HG02943 (cell line): ENCODE data around the gene PIEZO2.
"Not testable (repeated sequence)": the region's sequence is repeated elsewhere in the genome, so short reads cannot be mapped to it uniquely, and the experiment has no call there.

Source experiments
- ATAC-seq: cut with Tn5 transposase; IDR thresholded peaks from one replicate; pipeline ENCODE4 v1.9.1; 2021; ENCODE audit warnings: mild to moderate bottlenecking, low read depth, moderate library complexity; ENCODE audit not compliant: unreplicated experiment

Gene PIEZO2

DNA sequence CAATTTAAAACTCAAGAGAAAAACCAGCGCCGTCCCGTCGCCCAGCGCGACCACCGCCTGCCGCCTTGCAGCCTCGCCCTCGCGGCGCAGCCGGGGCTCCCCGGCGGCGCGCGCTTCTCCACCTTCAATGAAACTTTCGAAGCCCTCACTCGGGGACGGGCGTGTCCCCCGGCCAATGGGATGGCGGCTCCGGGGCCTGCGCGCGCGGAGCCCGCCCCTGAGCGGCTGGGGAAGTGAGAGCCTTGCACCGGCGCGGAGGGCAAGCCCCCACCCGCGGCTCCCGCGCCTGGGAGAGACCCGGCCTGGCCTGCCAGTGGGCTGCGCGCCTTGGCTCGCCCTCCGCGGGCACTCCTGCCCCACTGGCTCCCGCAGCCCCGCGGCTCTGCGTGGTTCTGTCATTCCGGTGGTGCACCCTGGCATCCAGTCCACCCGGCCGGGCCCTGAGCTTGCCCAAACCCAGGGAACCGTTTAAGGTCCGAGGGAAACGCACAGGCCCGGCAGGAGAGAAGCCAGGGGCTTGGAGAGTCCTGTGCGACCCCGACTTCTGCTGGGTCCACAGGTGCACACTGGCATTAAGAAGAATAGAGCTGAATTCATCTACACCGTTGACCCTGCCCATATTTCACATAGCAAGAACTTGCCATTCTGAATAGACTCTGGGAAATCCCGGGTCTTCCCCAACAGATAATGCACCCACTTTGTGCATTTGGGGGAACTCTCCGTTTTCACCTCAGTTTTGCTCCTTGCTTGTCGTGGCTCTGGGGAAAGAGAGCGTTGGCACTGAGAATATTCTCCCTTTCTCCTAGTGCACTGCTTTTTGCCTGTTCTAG is at the start of gene PIEZO2:
PIEZO2 (minus strand) TSS at position 129 of the 830 bp plus-strand sequence. CDS start 981 bp downstream, outside the sequence.
- no peak for ATAC-seq

DNA sequence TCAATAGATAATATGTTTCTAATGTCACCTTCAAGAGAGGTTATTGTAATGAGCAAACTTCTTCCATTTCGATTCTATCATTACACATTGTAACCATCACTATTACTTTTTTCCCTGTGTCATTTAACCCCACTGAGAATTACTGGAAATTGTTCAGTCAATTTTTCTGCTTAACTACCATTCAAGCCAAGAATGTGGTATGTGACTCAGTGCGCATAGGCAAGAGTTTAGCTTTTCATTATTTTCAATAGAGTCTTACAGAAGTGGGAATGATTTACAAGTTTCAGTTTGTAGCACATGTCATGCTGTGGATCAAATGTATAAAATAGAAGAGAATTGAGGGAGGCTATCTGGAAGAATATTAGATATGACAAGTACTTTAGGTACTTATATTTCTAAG is 34.3 kb upstream of the PIEZO2 start:
- no peak for ATAC-seq

DNA sequence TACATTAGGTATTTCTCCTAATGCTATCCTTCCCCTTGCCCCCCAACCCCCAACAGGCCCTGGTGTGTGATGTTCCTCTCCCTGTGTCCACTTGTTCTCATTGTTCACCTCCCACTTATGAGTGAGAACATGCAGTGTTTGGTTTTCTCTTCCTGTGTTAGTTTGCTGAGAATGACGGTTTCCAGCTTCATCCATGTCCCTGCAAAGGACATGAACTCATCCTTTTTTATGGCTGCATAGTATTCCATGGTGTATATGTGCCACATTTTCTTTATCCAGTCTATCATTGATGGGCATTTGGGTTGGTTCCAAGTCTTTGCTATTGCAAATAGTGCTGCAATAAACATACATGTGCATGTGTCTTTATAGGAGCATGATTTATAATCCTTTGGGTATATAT is 32.3 kb upstream of the PIEZO2 start:
- ATAC-seq = not testable (repeated sequence)

DNA sequence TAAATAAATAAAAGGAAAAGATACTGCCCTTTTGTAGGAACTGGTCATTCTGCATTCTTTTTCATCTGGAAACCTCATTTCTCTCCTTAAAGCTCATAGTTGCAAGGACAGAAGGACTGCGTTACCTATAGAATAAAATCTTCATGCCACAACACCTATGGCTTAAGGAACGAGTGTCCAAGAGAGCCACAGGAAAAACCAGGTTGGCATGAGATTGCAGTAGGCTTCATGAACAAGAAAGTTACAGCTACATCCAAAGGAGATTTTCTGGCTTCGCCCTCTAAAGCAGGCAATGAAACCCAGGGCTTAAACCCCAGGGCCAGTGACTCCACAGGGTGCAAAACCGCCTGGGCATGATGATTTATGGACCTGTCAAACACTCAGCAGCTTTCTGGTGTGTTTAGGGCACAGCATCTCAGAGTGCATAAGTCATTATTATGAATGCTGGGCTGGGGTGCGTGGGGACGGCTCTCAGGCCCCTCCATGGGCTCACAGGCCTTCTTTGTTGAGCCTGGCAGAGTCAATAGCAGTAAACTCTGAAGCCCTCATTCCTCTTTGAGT is 30.7 kb upstream of the PIEZO2 start:
- ATAC-seq = no peak

DNA sequence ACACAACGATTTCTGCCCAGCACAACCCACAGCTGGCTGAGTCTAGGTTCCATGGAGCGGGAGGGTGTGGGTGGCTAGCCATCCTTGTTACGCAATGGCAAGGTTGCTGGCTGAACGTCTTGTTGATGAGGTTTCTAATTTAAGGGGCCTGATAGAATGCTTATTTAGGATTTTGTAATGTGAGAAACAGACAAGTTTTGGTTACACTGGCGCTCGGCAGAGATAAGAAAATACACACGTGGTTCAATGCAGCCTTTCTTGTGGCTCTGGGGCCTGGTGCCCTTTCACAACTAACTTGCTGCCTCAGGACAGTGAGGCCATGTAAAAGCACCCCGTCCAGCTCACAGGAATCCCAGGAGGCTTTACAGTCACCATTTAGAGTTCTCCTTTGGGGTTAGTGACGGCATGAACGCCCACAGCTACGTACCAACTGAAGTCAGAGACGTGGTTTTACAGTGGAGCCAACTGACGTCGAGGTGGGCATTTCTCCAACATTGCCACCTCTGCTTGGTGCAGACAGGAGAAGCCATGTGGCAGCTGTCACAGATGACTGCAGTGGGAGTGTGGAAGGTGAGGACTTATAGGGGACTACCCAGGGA is 29.7 kb upstream of the PIEZO2 start:
- ATAC-seq = no peak

DNA sequence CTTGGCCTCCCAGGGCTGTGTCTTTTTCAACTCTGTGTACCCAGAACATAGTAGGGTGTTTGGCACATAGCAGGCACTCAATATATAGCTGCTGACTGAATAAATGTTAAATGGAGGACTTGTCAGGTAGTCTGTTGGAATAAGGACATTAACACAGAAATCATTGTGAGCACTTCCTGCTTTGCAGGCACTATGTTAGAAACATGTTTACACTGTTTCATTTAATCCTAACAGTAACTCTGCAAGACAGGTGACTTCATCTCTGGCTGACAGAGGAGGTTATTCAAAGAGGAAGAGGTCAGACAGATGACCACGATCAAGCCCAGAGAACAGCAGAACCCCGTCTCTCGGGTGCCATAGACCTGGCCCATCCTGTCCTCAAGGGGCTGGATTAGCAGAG is 28.0 kb upstream of the PIEZO2 start:
- no peak for ATAC-seq

DNA sequence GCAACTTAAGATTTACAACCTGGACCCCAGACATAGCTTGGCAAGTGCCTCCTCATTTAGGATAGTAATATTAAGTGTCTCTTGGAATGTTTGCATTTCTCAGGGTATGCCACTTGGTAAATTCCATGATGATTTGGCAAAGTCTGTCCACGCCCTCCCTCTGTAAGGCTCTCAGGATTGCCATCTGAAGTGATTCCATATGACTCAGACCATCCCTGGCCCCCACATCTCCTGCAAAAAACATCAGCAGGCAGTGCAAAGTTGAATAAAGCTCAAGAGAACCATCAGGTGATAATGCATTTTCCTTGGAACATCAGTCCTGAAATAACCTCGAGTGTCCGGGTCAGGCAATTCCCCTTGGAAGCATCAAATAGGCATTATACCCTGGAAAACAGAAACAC is 27.1 kb upstream of the PIEZO2 start:
- ATAC-seq = no peak

DNA sequence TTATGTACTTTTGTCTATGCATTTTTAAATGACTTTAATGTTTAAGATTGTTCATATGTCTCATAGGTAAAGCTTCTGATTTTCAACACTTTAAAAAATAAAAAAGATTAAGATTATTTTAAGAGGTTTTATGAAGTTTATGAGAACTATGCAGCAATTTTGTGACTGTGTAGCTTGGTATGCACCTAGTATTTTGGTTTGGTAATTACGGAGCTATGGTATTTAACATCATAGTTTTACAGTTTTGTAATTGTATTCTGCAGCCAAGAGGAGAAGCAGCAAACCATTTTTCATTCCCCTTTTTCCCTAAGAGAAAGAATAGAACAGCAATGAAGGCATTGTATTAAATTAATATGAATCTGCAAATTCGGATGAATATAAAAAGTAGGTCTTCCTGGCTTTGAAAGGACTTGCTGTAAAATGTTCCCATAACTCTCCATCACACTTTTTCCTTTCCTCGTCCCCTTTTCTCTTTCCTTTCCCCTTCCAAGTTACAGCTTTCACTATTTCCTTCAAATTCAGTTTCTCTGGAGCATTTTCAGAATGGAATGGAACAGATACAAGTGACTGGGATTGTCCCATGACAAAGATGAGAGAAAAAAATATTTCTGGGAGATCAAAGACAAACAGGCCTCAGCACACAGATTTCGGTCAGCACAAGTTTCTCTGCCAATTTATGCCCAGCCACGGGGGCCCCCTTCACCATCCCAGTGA is 26.1 kb upstream of the PIEZO2 start:
- ATAC-seq = no peak

- not testable (repeated sequence) for ATAC-seq
These were observed 24.8 kb upstream of the PIEZO2 start for GRCh38 chr18:11174179-11174578.

DNA sequence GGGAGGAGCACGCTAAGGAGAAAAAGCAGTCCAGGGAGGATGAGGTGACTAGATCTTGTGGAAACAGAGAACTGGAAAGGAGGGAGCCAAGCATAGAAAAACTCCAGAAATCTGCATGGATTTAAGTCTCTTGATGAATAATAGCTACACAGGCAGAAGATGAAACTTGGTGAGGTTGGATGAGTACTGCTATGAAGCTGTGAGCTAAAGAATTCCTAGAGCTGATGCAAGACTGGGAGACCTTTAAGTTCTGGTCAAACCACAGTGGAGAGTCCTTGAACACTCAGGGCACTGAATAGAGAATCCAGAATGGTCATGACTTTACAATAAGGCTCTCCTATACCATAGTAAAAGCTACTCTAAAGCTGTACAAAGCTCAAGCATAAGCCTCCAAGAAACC is 18.4 kb upstream of the PIEZO2 start:
- ATAC-seq = no peak

DNA sequence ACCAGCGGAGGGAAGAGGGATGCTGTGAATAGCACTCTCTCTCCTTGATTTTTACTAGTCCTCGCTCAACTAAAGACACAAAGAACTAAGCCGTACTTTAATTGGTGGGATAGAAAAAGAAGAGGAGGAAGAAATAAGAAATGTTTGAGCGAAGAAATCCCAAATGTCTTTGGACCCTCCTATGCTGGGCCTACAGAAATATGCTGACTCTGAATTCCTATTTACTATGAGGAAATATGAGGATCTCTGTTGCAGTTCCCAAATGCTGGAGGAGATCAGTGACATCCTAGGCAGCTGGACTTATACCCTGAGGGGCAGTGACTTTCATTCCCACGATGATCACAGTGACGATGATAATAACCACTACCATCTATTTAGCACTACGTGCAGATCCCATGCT is 16.6 kb upstream of the PIEZO2 start:
- no peak for ATAC-seq

- no peak for ATAC-seq
These were observed 15.8 kb upstream of the PIEZO2 start for GRCh38 chr18:11165138-11165537.

- ATAC-seq = no peak
These were observed 14.3 kb upstream of the PIEZO2 start for GRCh38 chr18:11163665-11164064.

GRCh38 chr18:11162889-11163288 is 13.5 kb upstream of the PIEZO2 start:
- no peak for ATAC-seq

DNA sequence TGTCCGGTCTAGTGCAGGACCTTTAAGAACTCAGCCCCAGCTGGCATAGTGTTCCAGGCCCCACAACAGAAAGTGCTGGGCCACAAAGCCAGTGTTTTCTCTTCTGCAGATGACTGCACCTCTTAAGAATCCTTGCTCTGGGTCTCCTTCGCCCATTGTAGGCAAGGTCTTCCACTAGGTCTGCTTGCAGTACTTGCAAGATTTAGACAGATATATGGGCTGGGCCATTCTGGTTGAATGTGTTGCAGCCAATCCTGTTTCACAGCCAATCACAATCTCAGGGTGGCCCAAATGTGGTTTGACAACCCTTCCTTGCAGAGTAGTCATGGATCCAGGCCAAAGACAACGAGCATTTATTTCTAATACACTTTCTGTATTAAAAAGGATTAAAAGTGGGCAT is 13.1 kb upstream of the PIEZO2 start:
- ATAC-seq = no peak

DNA sequence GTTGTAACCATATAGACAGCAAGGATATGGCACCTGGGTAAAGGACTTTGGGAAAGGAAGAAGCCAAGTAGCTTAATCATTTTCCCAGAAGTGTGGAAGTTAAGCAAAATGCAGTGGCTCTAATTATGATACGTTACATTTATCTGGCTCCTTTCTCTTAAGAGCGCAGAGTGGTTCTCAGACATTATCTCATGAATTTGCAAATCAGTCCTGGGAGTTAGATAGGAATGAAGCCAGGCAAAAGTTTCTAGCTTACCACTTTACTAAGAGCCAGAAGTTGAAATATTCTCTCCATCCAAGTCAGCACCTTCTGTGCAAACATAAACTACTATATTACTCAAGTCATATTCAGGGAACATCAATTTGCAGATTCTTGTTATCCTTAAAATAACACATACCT is 10.9 kb upstream of the PIEZO2 start:
- ATAC-seq = no peak

GRCh38 chr18:11159844-11160243 is 10.5 kb upstream of the PIEZO2 start:
- ATAC-seq = no peak

DNA sequence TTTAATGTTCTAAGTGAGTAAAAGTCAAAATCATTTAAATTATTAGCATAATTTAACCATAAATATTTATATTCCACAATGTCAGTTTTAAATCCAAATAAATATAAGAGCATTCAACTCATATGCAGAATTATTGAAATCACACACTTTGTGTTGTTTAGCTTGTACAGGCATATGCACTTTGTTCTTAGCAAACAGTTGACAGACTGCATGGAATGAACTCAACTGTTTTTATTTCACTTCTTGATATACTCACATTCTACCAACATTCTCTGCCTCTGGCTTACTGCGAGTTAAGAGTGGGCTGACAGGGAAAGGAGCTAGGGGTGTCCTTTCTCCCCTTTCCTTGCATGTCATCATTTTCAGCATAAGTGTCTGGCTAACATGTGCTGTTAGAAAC is 7.6 kb upstream of the PIEZO2 start:
- ATAC-seq = no peak

- ATAC-seq = no peak
These were observed 5.8 kb upstream of the PIEZO2 start for GRCh38 chr18:11155034-11155759.

DNA sequence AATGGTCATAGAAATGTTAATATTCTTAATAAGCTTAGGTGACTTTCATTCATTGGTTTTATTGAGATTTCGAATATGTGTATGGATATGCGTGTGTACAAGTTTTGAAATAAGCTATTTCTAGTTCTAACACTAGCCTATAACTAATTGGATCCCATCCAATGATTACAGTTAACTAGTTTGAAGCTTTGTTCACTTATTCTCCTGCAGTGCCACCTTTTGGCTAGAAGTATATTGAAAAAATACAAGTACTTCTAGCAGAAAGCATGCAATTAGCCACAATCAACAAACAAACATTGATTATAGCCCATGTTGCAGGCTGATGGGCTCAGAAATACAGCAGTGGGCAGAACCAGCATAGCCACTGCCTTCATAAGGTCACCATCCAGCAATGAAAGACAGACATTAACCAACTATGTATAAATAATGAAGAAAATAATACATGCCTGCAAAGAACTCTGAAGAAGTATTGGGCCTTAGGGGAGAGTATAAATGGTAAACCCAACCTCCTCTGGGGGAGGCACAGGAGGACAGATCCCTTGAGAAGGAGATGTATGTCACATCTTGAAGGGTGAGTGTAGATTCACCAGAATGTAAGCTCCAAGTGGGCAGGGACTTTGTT is 5.1 kb upstream of the PIEZO2 start:
- ATAC-seq = no peak
